Right hindlimb (tissue), 1 donor: ENCODE data around the gene ZFP36L1.

Experiments
- DNase-seq: peaks from one replicate; pipeline ENCODE4 v3.0.0-alpha.2; 2018

ZFP36L1 gene

DNA sequence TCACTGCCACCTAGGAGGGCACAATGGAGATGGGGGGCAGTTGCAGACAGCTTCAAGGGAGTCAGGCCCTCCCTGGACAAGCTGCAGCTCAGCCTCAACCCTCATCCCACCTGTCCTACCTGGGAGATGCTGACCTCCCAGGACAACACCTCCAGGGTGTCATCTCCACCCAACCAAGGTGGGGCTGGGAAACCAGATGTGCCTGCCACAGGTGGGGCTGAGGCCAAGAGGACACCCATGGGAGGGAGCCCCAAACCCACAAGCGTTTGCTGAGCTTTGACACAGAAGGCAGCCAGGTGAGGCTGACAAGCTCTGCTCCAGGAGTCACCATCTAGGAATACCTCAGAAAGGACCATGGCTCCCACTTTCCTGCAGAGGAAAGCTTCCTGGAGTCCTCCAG lies 31.5 kb downstream of the ZFP36L1 start:
- no peak for DNase-seq

- no peak for DNase-seq
Measured at GRCh38 chr14:68760761-68761160, 32.1 kb downstream of the ZFP36L1 start.

DNA sequence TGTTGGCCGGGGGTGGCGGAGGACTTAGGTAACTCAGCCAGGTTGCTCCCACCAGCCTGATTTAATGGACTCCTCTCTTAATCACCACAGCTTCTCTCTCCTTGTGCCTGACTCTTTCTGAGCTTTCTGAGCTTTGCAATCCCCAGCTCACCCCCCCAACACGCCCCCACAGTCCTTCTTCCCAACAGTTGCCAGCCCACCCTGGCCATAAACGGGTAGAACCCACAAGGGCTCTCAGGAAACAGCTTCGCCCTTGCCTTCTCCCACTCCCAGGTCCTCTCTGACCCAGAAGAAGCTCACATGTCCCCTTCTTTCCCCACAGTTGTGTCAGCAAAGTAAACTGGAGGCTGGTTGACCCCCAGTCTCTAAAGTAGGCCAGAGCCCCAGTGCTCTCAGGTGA lies 32.9 kb downstream of the ZFP36L1 start:
- no peak for DNase-seq

- DNase-seq: no peak
Measured at GRCh38 chr14:68759017-68759560, 33.8 kb downstream of the ZFP36L1 start.

- DNase-seq: no peak
Measured at GRCh38 chr14:68758301-68758700, 34.6 kb downstream of the ZFP36L1 start.

DNA sequence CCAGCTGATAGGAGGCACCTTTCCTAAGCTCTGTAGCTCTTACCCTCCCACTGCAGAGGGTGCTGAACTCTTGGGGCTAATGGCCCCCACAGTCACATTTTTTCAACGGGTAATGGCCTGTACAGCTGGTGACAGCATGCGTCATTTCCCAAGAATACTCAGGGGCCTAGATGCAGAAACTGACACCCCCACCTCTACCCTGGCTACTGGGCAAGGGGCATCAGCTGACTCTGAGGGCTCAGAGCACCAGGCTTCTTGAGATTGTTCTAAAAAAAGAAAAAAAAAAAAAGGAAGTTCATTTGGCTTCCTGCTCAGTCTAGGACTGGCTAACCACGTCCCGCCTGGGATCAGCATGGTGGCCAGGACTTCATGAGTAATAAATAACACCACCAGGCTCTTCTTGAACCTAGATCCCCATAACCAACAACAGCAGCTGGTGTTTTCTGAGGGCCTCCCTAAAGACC lies 35.2 kb downstream of the ZFP36L1 start:
- DNase-seq: peak; percentile 52

- no peak for DNase-seq
Measured at GRCh38 chr14:68756734-68757133, 36.1 kb downstream of the ZFP36L1 start.

DNA sequence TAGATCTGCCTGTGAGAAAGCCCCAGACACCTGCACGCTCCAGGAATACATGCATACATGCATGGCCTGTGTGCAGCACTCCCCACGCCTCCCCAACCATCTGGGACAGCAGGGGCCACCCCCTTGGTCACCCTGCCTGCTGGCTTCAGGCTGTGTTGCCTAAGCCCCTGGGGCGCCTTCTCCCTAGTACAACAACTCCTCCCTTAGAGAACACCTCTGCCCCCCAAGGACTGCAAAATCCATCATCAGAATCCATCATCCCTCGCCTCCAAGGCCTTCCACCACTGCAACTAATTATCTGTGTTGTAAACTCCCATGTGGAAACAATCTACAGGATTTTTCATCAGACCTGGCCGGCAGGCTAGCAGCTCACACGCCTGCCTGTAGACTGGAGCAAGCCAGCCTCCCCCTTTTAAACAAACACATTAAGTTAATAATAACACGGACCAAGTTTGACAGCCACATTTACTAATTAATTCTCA lies 36.8 kb downstream of the ZFP36L1 start:
- no peak for DNase-seq

DNA sequence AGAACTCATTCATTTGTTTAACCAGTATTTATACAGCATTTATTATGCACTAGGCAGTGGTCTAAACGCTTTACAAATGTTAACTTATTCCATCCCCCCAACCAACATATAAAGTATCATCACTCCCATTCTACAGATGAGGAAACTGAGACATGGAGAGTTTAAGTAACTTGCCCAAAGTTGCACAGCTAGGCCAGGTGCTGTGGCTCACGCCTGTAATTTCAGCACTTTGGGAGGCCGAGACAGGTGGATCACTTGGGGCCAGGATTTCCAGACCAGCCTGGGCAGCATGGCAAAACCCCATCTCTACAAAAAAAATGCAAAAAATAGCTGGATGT lies 37.9 kb downstream of the ZFP36L1 start:
- no peak for DNase-seq

DNA sequence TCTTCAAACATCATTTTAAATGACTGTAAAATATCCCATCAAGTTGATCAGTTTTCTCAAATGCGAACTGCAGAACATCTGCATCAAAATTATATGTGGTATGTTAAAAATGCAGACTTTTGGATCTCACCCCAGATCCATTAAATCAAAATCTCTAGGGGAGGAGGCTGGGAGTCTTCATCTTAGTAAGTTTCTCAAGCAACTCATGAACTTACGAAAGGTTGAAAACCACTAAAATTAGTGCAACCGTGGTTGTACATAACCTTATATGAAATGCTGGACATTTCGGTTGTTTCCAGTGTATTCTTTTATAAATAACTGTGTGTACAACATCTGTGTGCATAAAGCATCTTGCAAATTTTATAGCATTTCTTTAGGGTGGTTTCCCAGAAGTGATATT lies 39.2 kb downstream of the ZFP36L1 start:
- DNase-seq: no peak

DNA sequence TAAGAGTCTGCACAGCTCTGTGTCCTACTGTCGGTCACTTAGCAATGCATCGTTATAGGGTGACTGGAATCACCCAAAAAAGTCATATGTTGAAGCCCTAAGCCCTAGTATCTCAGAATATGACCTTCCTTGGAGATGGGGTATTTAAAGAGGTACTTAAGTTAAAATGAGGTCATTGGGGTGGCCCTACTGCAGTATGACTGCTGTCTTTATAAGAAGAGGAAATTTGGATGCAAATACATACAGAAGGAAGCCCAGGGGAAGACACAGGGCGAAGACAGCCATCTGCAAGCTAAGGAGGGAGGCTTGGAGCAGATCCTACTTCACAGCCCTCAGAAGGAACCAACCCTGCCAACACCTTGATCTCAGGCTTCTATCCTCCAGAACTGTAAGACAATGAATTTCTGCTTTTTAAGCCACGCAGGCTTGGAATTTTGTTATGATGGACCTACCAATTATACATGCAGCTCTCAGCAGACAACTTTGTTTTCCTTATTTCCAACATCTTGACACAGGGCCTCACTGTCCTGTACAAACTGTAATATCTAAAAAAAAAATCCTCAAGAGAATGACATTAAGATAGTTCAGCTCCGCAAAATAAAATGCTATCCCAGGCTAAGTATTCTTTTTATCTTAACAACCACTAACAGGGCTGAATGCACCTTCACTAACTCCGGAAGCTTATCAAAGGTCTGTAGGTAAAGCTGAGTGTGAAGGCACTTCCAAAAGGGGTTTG lies 40.4 kb downstream of the ZFP36L1 start:
- DNase-seq: no peak

DNA sequence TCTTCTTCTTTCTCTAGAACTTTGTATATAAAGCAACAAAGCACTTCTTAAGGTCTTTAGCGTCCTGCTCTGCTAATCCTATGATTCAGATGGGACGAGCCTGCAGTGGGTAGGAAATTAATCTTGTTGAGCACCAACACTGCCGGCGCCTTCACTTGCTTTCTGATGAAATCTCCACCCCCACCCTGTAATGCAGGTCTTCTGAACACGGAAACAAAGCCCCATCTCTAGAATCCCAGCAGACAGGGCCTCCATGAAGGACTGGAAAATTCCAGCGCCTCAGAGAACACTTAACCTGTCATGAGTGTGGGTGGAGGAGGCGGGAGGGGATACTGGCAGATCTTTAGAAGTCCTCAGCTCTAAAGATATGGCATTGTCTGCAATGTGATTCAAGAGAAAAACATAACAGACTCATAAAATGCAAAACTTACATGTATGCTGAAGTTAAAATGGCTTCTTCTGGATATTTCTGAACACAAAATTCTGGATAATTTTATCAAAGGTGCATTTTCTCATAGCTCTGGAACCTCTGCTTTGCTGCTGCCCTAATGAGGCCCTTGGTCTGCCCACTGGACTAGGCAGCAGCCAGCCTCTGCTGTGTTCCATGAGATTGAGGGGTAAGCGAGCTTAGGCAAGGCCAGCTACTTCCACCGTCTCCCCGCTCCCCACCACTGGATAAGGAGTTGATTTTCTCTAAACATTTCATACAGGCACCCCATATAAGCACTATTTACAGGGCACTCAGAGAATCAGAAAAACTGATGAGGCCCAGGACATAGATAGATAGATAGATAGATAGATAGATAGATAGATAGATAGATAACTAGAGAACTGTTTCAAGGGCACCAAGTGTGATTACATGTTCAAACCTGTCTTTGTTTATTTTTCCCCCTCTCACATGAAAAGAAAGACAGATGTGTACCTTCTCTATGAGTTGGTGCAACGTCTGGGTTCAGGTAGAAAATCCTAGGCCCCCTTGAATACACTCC lies 43.1 kb downstream of the ZFP36L1 start:
- DNase-seq: no peak

DNA sequence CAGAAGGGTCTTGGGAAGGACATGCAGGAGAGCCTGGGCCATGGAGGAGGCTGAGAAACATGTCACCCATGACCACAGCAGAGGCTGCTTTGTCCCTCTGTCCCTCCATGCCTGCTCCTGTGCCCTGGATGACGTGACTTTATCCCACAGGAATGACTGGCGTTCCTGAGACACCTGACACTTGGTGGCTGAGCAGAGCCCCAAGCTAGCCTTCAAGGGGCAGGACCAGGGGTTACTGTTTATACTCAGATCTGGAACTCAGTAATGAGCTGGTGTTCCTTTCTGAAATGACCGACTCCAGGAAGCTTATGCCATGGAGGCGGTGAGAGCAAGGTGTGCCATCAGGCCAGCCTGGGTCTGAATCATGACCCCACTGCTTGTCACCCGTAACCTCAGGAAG lies 44.2 kb downstream of the ZFP36L1 start:
- no peak for DNase-seq

- DNase-seq: no peak
Measured at GRCh38 chr14:68748260-68748659, 44.6 kb downstream of the ZFP36L1 start.

DNA sequence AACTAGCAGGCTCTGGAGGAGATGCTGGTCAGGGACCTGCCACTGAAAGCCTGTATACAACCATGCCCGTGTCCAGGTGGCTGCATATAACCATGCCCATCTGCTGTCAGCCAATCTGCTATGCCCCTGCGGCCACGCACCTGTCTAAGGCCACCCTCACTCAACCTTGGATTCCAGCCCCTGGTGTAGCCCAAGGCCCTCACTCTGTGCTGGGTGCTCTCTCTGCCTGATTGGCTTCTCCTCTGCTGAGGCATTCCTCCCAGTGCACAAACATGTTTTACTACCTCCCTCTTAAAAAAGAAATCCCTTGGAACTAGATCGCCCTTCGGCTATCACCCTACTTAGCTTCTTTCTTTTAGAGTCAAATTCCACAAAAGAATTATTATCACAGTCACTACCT lies 45.5 kb downstream of the ZFP36L1 start:
- no peak for DNase-seq

DNA sequence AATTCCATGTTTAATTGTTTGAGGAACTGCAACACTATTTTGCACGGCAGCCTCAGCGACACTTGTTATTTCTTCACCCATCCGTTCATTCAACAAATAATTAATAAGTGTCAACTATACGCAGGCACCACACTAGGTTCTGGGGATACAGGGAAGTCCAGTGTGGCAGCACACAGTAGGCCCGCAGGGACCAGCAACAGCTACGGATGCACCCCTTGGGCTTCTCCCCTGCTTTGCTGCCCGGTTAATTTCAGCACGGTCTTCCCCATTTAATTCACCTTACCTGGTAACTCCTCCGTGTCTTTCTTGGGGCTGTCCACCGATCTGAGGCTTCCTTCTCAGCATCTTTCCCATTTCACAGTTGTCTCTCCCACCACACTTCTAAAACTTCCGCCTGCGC lies 48.3 kb downstream of the ZFP36L1 start:
- no peak for DNase-seq

DNA sequence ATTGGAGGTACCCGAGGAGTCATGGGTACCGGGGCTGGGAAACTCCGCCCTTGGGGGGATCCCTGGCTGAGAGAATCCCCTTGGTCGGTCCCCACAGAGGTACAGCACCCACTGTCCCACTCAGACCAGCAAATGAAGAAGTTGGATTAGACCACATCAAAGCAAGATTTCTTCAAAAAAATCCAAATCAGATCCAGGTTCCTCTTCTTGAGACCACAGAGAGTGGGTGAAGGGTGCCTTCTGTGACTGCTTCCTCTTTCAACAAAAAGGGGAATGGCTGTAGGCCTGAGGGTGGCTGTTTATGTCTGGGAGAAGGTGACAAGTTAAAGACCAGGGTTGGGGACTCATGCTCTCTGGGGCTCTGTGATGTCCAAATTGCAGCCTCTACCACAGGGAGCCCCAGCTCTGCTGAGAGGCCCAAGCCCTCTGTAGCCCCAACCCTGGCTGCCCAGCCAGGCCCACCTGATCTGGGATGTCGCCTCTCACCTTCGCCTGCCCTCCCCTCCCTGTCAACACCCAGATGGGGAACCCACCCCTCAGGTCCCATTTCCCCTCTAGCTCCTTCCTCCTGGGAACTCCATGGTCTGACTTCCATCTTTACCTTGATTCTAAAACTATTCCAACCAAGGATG lies 50.9 kb downstream of the ZFP36L1 start:
- no peak for DNase-seq

GRCh38 chr14:68741477-68741791 lies 51.4 kb downstream of the ZFP36L1 start:
- no peak for DNase-seq

- DNase-seq: no peak
Measured at GRCh38 chr14:68740788-68741476, 51.9 kb downstream of the ZFP36L1 start.

- DNase-seq: no peak
Measured at GRCh38 chr14:68739701-68740100, 53.2 kb downstream of the ZFP36L1 start.

- no peak for DNase-seq
Measured at GRCh38 chr14:68738559-68738958, 54.3 kb downstream of the ZFP36L1 start.
